Measurements from ENCODE around the gene TESK2.

DNA sequence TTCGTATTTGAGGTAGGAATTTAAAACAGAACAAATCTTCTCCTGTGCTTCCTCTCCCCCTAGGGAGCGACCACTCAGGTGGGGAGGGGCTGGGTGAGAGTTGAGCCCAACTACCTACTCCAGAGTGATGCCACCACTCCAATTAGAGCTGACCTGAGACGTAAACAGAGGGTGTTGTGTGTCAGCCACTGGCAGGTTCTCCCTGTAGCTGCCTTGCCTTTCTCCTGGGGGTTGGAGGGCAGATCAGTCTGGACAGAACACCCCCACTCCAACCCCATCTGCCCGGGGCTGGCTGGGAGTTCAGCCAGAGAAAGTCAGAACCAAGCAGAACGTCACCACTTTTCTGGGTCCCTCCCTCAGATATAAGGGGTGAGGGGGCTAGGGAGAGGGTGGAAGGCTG lies 162.3 kb downstream of the TESK2 start:
- TF ChIP-seq CTCF (conservative IDR thresholded peaks at IDR 0.05; ENCODE audit: low read length) (no peak), EZH2phosphoT487 (IDR thresholded peaks at IDR 0.05; ENCODE audit: borderline replicate concordance) (no peak)
